IPS-NIHi7 (cell line): Measurements from ENCODE around the gene STK32B.

Experiments used
- DNase-seq: peaks from one replicate; pipeline ENCODE4 v3.0.0; 2012; ENCODE audit warnings: mixed read lengths; ENCODE audit errors: extremely low spot score

STK32B gene

DNA sequence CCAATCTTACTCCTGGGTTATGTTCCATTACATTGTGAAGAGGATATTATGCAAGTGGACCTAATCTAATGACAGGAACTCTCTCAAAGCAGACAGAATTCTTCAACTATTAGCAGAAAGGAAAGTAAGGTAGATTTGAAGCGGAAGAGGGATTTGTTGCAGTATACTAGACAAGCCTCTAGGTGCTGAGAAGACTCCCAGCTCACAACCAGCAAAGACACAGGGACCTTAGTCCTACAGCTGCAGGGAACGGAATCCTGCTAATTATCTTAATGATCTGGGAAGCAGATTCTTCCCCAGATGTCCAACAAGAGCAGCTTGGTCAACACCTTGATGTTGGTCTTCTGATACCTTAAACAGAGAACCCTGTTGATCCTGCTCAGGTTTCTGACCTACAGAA is 73.6 kb downstream of the STK32B start:
- DNase-seq, result no peak

DNA sequence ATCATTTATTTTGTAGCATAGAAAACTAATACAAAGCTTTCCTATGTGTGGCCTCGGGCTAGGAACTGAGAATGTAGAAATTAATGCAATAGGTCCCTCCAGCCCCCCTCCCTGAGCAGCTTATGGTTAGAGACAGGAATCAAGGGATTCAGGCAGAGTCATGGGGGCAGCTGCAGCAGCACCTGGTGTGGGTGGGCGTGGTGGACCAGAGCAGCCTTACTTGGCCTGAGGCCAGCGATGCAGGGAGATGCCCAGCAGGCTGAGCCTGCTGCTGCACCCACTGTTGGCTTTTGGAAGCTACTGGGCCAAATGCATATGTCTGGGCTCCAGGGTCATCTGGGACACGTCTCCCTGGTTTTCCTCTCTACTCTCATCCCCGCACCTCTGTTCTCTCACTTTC is 74.0 kb downstream of the STK32B start:
- no peak for DNase-seq

DNA sequence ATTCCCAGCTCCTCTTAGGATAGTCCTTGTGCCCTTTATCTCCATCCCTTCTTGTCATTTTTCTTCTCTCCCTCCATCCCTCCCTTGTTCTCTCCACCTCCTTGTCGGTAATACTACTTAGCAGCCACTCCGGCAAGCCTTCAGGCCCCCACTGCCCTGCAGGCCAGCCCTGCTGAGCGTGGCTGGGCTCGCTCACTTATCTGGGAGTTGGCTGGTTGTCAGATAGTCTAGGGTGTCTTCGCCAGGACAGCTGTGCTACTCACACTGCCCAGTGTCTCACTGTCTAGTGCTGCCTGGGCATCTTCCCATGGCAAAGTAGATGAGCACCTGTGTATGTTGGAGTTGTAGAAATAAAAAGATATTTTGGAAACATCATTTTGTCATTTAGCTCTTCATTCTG is 75.0 kb downstream of the STK32B start:
- DNase-seq, result no peak

DNA sequence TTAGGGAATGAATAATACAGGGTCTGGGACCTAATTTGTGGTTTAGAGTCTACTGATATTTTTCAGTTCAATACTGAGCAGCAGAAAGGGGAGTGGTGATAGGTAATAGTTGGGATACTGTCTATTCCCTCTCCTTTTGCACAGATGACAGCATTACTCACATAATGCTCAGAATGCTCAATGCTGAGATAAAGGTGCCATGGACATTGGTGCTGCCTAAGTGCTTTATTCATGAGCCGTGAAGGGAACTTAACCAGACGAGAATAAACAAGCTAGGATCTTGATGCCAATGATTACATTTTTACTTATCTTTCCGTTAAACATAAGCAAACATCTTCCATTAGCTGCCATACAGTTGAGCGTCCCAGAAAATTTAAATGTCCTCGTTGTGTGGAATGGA is 75.6 kb downstream of the STK32B start:
- no peak for DNase-seq

DNA sequence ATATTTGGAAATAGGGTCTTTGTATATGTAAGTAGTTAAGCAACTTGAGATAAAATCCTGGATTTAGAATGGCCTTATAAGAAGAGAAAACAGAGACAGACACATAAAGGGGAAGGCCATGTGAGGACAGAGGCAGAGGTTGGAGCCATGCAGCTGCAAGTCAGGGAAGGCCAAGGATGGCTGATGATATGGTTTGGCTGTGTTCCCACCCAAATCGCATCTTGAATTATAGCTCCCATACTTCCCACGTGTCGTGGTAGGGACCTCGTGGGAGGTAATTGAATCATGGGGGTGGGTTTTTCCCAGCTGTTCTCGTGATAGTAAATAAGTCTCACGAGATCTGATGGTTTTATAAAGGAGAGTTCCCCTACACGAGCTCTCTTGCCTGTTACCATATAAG is 76.3 kb downstream of the STK32B start:
- DNase-seq, result no peak

DNA sequence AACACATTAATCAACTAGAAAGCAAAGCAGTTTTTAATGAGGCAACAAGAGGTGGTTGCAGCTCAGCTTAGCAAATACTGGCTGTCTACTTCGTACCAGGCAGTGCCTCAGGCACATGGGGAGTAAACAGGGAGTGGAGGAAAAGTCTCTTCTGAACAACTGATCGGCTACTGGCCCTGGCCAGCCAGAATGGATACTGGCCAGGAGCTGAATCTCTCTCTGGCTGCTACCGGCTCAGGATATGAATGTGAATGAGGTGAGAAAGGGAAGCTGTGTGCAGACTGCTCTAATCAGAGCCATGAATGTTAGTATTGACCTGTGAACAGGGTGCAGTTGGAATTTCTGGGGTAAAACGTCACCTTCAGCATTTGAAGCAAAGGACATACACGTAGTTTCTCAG is 77.3 kb downstream of the STK32B start:
- no peak for DNase-seq

DNA sequence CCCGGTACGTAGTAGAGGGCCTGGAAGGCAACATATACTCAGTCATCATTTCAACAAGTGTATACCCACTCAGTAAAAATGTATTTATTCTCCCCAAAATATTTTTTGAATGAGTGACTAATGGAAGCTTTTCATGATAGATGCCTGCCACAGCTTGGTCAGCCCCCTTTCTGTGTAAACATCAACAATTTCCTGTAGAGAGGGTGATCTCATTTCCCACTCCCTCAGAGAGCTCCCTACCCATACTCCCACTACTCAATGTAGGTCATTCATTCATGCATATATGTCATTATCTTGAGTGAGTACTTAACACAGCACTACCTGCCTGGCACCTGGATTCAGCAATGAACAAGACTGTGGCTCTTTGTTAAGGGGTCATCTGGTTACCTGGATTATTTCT is 81.9 kb downstream of the STK32B start:
- no peak for DNase-seq

DNA sequence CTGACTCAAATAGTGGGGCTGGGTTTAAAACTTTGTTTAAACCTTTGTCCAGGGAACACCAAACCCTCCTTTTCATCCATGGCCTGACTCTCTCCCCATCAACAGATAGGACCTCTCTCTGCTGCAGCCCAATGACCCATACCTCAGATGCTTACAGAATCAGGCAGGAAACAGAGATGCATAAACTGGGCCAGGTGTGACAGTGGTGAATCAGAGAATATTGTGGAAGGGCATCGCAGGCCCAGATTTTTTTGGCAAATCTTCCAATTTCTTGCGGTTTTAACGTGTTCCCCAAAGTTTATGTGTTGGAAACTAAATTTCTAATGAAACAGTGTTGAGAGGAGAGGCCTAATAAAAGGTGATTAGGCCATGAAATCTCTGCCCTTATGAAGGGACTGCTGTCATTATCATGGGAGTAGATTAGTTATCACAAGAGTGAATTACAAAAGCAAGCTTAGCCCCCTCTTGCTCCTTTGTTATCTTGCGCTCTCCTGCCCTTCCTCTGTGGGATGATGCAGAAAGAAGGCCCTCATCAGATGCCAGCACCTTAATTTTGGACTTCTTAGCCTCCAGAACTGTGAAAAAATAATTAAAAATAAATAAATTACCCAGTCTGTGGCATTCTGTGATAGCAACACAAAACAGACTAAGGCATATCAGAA is 82.8 kb downstream of the STK32B start:
- no peak for DNase-seq

DNA sequence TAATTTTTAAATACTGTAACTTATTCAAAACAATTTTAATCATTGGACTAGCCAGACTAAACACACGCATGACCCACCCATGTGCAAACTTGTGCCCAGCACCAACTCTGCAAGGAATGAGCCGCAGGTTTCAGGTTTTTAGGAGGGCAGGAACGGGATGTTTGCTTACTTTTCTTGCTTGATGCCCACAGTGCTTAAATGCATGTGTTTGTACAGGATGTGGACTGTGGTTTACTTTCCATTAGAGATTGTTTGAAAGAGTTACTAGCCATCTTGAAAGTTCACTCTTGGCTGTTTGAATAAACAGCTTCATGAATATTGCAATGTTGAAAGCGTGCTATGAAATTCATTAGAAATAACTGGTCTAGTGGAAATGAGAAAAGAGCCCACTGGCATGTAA is 83.3 kb downstream of the STK32B start:
- DNase-seq, result peak; percentile 2

DNA sequence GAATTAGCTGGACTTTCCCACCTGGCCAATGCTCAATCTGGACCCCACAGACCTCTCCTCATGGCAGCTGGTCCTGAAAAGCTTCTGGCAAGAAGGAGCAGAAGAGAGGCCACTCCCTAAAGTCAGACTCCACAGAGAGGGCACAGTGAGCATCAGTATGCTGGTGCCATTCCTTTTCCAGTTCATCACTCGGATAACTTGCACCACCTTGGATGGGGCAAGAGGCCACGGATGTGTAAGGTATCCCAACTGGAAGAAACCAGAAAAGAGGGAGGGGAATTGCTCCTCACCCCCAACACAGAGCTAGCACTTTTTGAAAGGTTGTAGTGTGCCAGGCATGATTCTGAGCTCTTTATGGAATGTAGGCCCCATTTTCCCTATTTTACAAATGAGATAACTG is 85.9 kb downstream of the STK32B start:
- peak; percentile 1 for DNase-seq

DNA sequence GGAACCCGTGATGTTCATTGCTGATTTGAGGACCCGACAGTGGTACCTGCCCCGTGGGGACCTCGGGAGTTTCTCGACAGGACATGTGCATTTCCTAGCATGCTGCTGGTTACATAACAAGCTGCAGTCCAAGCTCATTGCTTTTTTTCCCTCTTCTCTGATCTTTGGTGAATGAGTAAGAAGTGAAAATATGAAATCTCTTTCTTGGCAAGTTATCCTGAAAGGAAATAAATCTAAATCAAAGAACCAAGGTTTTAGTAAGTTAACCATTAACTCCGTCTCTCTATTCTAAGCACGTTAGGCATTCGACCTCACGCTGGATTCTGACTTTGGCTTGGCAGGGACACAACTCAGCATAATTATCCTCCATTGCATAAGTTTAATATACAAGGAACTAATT is 86.6 kb downstream of the STK32B start:
- peak; percentile 1 for DNase-seq

DNA sequence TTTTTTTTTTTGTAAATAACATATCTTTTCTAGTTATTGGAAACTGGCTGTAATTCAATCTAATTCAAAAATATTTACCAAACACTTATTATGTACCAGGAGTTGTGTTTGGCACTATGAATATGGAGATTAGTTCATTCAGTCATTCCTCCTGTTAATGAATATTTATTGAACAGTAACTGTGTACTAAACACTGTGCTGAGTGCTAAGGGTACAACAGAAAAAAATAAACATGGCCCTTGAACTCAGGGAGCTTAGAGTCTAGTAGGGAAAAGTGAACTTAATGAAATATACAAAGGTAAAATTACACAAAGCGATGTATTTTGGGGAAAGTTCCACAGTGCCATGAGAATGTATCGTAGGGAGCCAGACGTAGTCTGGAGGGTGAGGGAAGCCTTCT is 87.1 kb downstream of the STK32B start:
- no peak for DNase-seq

DNA sequence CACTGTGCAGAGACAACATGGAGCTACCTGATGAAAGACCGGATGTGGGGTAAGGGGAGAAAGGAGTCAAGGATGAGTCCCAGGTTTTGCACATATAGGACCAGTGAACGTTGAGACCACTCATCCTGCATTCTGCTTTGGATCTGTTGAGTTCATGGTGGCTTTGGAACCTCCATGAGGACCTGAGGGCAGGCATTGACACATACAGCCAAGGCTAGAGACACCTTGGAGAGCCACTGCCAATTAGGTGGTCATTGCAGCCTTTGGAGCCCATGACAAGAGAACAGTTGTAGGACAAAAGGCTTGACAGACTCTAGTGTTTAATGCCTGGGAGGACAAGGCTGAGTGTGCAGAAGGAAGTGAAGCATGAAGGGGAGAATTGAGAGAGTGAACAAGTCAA is 87.9 kb downstream of the STK32B start:
- no peak for DNase-seq

DNA sequence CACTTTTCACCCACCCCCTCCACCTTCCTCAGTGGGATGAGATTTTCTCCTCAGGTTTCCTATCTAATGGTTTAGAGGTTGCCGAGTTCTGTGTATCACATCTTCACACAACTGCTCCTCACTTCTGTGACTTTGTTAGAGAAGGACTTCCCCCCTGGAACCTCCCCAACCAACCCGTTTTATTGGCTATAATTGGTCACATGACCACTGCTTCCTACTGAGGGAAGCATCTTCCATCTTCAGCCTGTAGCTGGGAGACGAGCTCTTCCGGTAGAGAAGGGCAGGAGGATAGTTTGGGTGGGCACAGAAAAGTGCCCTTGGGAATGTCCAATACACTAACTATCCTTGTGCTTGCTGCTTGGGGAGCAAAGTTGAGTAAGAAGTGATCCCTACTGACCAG is 90.5 kb downstream of the STK32B start:
- DNase-seq, result peak; percentile 7

DNA sequence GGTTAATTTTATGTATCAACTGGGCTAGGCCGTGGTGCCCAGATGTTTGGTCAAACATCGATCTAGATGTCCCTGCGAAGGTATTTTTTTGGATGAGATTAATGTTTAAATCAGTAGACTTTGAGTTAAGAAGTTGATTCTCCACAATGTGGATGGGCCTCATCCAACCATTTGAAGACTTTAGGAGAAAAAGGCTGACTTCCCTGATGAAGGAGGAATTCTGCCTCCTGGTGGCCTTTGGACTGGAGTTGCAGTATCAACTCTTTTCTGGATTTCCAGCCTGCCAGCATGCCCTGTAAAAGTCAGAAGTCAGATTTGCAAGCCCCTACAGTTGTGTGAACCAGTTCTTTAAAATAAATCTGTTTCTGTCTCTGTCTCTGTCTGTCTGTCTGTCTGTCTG is 91.4 kb downstream of the STK32B start:
- DNase-seq, result peak; percentile 69

DNA sequence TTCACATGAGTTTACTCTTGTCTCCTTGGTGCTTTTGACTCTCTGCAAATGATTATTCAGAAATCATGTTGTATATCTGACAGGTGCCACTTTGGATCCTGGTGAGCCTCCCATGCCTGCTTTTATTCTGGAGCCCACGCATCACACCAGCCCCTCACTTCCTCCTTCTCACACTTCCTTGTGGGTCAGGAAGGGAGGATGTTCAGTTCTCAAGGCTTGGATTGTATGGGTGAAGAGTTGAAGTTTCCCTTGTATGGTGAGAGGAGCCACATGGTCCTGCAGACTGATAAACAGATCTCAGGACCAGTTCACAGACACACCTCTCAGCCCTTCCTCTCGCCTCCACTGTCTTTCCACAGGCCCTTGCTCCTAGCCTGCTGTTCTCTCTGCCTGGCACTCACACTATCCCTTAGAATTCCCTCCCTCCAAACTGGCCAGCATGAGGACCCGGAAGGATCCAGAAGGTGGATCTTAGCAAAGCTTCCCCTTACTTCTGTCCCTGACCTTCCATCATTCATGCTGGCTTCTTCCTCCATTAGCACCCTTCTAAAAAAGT is 92.1 kb downstream of the STK32B start:
- DNase-seq, result no peak

DNA sequence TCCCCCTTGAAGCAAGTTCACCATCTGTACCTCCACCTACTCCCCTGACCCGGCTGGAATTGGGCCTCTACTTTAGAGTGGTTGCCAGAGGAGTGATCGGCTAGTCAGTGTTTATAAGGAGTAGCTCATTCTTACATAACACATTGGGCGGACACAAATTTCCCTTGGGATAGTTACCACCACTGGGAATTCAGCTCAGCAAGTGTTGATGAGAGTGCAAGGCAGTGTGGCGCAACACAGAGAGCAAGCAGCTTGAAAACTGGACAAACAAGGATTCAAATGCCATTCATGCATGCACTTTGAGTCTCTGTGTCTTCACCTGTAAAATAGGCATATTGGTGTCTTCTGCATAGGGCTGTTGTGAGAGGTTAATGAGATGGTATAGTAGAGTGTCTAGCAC is 92.7 kb downstream of the STK32B start:
- no peak for DNase-seq

DNA sequence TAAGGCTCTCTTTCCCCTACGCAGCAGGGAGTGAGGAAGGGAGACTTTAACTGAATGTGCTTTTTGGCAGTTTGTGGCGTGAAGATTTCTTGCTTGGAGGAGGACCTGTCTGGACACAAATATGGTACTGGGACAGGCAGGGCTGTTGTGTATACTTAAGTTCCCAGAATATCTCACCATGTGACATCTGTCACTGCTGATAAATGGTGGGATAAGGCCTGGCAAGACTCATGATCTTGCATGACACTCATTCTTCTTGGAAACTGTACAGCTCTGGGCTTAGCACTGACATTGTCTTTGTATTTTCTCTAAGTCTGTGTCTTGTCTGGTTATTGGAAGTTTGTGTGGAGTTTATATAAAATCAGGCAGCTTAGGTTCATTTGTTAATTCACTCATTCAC is 93.1 kb downstream of the STK32B start:
- no peak for DNase-seq

DNA sequence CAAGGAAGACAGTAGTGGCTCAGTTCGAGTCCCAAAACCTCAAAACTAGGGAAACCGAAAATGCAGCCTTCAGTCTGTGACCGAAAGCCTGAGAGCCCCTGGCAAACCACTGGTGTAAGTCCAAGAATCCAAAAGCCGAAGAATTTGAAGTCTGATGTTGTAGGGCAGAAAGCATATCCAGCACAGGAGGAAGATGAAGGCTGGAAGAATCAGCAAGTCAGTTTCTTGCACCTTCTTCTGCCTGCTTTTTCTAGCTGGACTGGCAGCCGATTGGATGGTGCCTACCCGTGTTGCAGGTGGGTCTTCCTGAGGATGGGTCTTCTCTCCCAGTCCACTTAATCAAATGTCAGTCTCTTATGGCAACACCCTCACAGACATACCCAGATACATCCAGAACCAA is 95.0 kb downstream of the STK32B start:
- no peak for DNase-seq

DNA sequence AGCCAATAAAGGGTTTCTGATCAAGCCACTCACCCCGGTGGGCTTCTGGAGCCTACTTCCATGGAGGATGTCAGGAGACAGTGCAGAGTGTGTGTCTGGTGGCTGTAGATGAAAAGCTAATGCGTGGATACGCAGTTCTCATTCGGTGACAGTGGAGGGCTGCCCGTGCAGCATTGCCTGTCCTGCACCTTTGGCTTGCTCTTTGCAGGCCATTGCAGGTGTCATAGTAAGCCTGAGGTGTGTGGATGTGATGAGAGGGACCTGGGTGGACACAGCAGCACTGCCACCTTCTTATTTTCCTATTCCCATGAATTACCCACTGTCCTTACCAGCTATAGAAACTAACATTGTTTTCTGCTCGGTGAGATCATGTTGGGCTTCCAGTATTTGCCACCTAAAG is 101.2 kb downstream of the STK32B start:
- no peak for DNase-seq

DNA sequence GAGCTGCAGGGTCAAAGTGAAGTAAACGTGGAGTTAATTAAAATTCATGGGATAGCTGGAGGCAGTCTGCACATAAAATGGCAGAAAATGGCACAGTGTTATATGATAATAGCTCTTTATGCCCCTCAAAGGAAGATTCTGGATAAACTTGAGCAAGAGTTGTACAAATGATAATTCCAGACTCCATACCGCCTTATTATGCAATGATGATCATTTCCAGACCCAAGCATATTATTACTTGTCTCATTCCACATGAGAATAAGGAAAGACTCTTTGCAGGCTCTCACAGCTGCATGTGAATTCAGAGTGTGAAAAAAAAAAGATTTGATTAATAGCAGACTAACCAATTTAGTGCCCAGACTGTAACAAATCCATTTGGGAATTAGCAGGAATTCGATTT is 105.4 kb downstream of the STK32B start:
- DNase-seq, result no peak

DNA sequence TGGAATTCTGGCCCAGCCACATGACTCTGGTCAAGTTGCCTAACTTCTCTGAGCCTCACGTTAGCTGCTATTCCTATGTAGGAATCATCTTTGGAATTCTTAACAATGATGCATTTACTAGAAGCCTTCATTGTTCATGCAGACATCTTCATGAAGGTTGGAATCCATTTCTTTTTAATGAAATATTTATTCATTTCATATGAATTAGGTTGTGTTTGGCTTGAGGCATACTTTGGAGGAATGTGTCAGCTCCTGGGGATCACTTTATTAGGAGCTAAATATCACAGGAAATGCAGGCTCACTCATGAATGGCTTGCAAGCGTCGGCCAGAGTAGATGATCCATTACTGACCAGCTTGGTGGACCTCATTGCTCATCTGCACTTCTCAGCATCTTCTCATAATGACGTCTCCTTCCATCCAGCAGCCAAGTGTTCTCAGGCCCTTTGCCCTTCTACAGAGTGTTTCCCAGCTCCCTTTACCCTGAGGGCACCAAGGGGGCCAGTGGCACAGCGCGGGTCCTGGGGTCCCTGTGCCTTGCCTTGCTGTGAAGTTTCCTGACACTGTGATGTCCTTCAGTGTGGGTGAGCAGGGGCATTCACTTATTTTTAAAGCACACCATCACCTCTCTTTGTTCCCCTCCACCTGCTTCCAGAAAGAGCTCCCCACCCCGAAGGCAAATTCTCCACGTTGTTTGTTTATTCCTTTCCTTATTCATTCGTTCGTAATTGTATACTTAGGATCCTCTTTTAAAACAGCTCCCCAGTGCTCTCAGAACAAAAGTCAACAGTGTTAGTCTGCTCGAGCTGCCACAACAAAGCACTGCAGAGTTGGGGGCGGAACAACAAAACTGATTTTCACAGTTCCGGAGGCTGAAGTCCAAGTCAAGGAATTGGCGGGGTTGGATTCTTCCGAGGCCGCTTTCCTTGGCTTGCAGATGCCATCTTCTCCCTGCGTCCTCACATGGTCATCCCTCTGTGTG is 106.8 kb downstream of the STK32B start:
- no peak for DNase-seq

DNA sequence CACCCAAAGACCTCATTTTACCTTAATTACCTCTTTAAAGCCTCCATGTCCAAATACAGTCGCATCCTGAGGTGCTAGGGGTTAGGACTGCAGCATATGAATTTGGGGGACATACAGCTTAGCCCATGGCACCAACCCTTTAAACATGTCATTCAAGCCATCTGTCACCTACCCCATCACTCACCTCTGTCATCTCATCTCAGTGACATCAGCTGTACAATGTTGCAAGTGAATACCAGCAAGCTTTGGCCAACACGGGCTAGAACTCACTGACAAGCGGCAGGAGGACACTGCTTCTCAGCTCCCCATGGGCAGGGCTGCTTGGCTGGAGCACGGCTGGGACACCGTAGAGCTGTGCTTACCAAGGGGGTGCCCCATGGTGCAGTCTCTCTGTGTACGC is 107.5 kb downstream of the STK32B start:
- no peak for DNase-seq
